Liver (tissue), 9 donors: Measurements from ENCODE around the gene TXNL1. TPM values are rescaled to one million over a fixed set of nuclear protein-coding genes. Genes with fewer than 3 reads are reported as not detected.

Experiments used
- DNase-seq: peaks from one replicate; pipeline ENCODE4 v3.0.0-alpha.2; 2017; ENCODE audit warnings: low spot score
- H3K27ac ChIP-seq, 2 donors: one replicate each; pipeline ENCODE4 v1.7.0; 2013; ENCODE audit warnings: inconsistent platforms in 2 of 2, low read length in 2 of 2, control low read depth in 1 of 2, low read depth in 1 of 2, mild to moderate bottlenecking in 1 of 2
- H3K27me3 ChIP-seq, 4 donors: one replicate each; pipeline versions ENCODE4 v1.6.1 to v1.7.0; 2013; ENCODE audit warnings: low read length in 3 of 4, inconsistent platforms in 1 of 4, mild to moderate bottlenecking in 1 of 4, moderate library complexity in 1 of 4; ENCODE audit not compliant: control insufficient read depth in 4 of 4, insufficient read depth in 4 of 4
- H3K36me3 ChIP-seq, 4 donors: one replicate each; pipeline versions ENCODE4 v1.6.1 to v1.7.0; 2013; ENCODE audit warnings: low read length in 3 of 4, mild to moderate bottlenecking in 3 of 4, low read depth in 1 of 4, moderate library complexity in 1 of 4; ENCODE audit not compliant: control insufficient read depth in 4 of 4, insufficient read depth in 3 of 4
- H3K4me1 ChIP-seq, 4 donors: one replicate each; pipeline versions ENCODE4 v1.6.1 to v1.7.0; 2013; ENCODE audit warnings: low read length in 3 of 4, mild to moderate bottlenecking in 3 of 4, moderate library complexity in 1 of 4; ENCODE audit not compliant: control insufficient read depth in 4 of 4, insufficient read depth in 4 of 4
- H3K4me3 ChIP-seq, 3 donors: one replicate each; pipeline versions ENCODE4 v1.6.1 to v1.7.0; 2013; ENCODE audit warnings: low read length in 3 of 3, control low read depth in 1 of 3, low read depth in 1 of 3, mild to moderate bottlenecking in 1 of 3
- H3K9ac ChIP-seq, 2 donors: one replicate each; pipeline ENCODE4 v1.7.0; 2013; ENCODE audit warnings: low read length in 2 of 2, mild to moderate bottlenecking in 2 of 2, moderate library complexity in 2 of 2, control low read depth in 1 of 2, low read depth in 1 of 2
- H3K9me3 ChIP-seq, 4 donors: one replicate each; pipeline versions ENCODE4 v1.6.1 to v1.7.0; 2013; ENCODE audit warnings: low read length in 3 of 4; ENCODE audit not compliant: control insufficient read depth in 4 of 4
- ATF3 ChIP-seq: IDR thresholded peaks from 2 replicates; pipeline ENCODE4 v1.6.1; 2016; ENCODE audit warnings: antibody characterized with exemption
- CTCF ChIP-seq: fragments of 150-350 bp; IDR thresholded peaks from 2 replicates; pipeline ENCODE4 v1.5.1; 2017; ENCODE audit warnings: improper control_type of control experiment, low read depth, low read length; ENCODE audit not compliant: missing input control
- EGR1 ChIP-seq, 2 donors: IDR thresholded peaks; 2 replicates each; pipeline ENCODE4 v1.6.1; 2016 to 2018; ENCODE audit warnings: antibody characterized with exemption in 2 of 2, low read depth in 2 of 2
- FOXA1 ChIP-seq: IDR thresholded peaks from 2 replicates; pipeline ENCODE4 v1.6.1; 2016; ENCODE audit warnings: antibody characterized with exemption
- FOXA2 ChIP-seq: IDR thresholded peaks from 2 replicates; pipeline ENCODE4 v1.6.1; 2016; ENCODE audit warnings: antibody characterized with exemption
- GABPA ChIP-seq, 2 donors: IDR thresholded peaks in 1 of 2; conservative IDR thresholded peaks in 1 of 2; 2 replicates each; pipeline ENCODE4 v1.6.1; 2016; ENCODE audit warnings: antibody characterized with exemption in 2 of 2, mild to moderate bottlenecking in 1 of 2, moderate library complexity in 1 of 2
- HNF4A ChIP-seq, 2 donors: conservative IDR thresholded peaks; 2 replicates each; pipeline ENCODE4 v1.6.1; 2016; ENCODE audit warnings: antibody characterized with exemption in 2 of 2, mild to moderate bottlenecking in 2 of 2
- HNF4G ChIP-seq: IDR thresholded peaks from 2 replicates; pipeline ENCODE4 v1.6.1; 2016; ENCODE audit warnings: antibody characterized with exemption
- JUND ChIP-seq, 2 donors: IDR thresholded peaks; 2 replicates each; pipeline ENCODE4 v1.6.1; 2016; ENCODE audit warnings: antibody characterized with exemption in 2 of 2
- MAX ChIP-seq: IDR thresholded peaks from 2 replicates; pipeline ENCODE4 v1.6.1; 2016; ENCODE audit warnings: antibody characterized with exemption
- NR2F2 ChIP-seq: IDR thresholded peaks from 2 replicates; pipeline ENCODE4 v1.6.1; 2016; ENCODE audit warnings: antibody characterized with exemption
- RAD21 ChIP-seq, 2 donors: IDR thresholded peaks; 2 replicates each; pipeline ENCODE4 v1.6.1; 2016; ENCODE audit warnings: antibody characterized with exemption in 2 of 2, mild to moderate bottlenecking in 2 of 2
- REST ChIP-seq: IDR thresholded peaks from 2 replicates; pipeline ENCODE4 v1.6.1; 2016; ENCODE audit warnings: antibody characterized with exemption, mild to moderate bottlenecking
- RXRA ChIP-seq, 2 donors: IDR thresholded peaks; 2 replicates each; pipeline ENCODE4 v1.6.1; 2017 to 2018; ENCODE audit warnings: antibody characterized with exemption in 2 of 2, mild to moderate bottlenecking in 1 of 2
- SP1 ChIP-seq: IDR thresholded peaks from 2 replicates; pipeline ENCODE4 v1.6.1; 2018; ENCODE audit warnings: antibody characterized with exemption, mild to moderate bottlenecking
- TAF1 ChIP-seq: conservative IDR thresholded peaks from 2 replicates; pipeline ENCODE4 v1.6.1; 2016; ENCODE audit warnings: antibody characterized with exemption, mild to moderate bottlenecking
- YY1 ChIP-seq: IDR thresholded peaks from 2 replicates; pipeline ENCODE4 v1.6.1; 2016; ENCODE audit warnings: antibody characterized with exemption, mild to moderate bottlenecking
- ZBTB33 ChIP-seq: IDR thresholded peaks from 2 replicates; pipeline ENCODE4 v1.6.1; 2016; ENCODE audit warnings: antibody characterized with exemption
- WGBS: extraction: QIAGEN DNeasy Blood & Tissue Kit; methylation state at CpG from one replicate; pipeline ENCODE4 v1.1.7; 2013; 5-methylcytosine and 5-hydroxymethylcytosine counted together
- polyA plus RNA-seq, 2 donors: library from polyadenylated mRNA; stranded (reverse) in 1 of 2; unstranded in 1 of 2; fragments of 200-250 nt in 1 of 2; fragments of >200 nt in 1 of 2; fragmentation: Nextera tagmentation in 1 of 2; extraction: Ambion mirVana in 1 of 2; gene quantifications; one replicate each; pipeline versions ENCODE4 v1.2.1 to v1.2.3, GENCODE V29; 2013 to 2015
- total RNA-seq, 2 donors: library from RNA; depleted of rRNA; stranded (reverse); fragments of >200 nt; gene quantifications; one replicate each; pipeline ENCODE4 v1.2.3, GENCODE V29; 2014
- donor health status: healthy.
- donor health status: healthy.
- donor health status: healthy.
- donor health status: healthy.
- donor health status: healthy.

TXNL1 gene
- total and polyA plus RNA-seq, 4 donors: 23.1 to 65.7 (median 33.9) TPM

GRCh38 chr18:56565551-56566345, 72.6 kb downstream of the TXNL1 start:
- H3K4me1 ChIP-seq: peaks cover 1 to 40% (median 23%) of the 10 kb centered on the region in 4 donors
- TF ChIP-seq RXRA (IDR thresholded peaks at IDR 0.05) (peak; percentile 18 to 60), ATF3 (no peak), FOXA1 (no peak), FOXA2 (peak; percentile 48), CTCF (no peak), RAD21 (IDR thresholded peaks at IDR 0.05) (peak in 1 of 2 donors; percentile 51), JUND (IDR thresholded peaks at IDR 0.05) (peak in 1 of 2 donors; percentile 36), REST (peak; percentile 33), NR2F2 (no peak), GABPA (IDR thresholded peaks at IDR 0.05 in 1 of 2, conservative IDR thresholded peaks at IDR 0.05 in 1 of 2) (no peak), ZBTB33 (peak; percentile 64), MAX (peak; percentile 53), HNF4G (no peak), EGR1 (IDR thresholded peaks at IDR 0.05; ENCODE audit: low read depth in 2 of 2) (no peak), SP1 (peak; percentile 24), YY1 (peak; percentile 95), HNF4A (conservative IDR thresholded peaks at IDR 0.05) (peak; percentile 42 to 55), TAF1 (no peak)
- H3K9me3 ChIP-seq: no peaks in the 10 kb centered on the region
- no peaks in the 10 kb centered on the region for H3K36me3 ChIP-seq
- peak overlapping the region; percentile 22 to 32 for H3K27ac ChIP-seq
- no peak overlapping the region for H3K9ac ChIP-seq
- 45% methylated on average over 5 of the region's 5 CpGs for WGBS
- no peak for DNase-seq
- no peak overlapping the region for H3K4me3 ChIP-seq
- H3K27me3 ChIP-seq: no peaks in the 10 kb centered on the region
